ENCODE results near the gene EHBP1.
"Not testable (repeated sequence)": the region's sequence is repeated elsewhere in the genome, so short reads cannot be mapped to it uniquely, and the experiment has no call there.

Gene EHBP1

GRCh38 chr2:62736899-62737559 lies 31.5 kb downstream of the EHBP1 start:
- no peak for DNase-seq

- DNase-seq, result no peak
Observed at GRCh38 chr2:62738981-62739936, 33.7 kb downstream of the EHBP1 start.

GRCh38 chr2:62740221-62740620 lies 34.7 kb downstream of the EHBP1 start:
- DNase-seq, result no peak

GRCh38 chr2:62741127-62741526 lies 35.6 kb downstream of the EHBP1 start:
- DNase-seq, result no peak

- no peak for DNase-seq
Observed at GRCh38 chr2:62741954-62742722, 36.6 kb downstream of the EHBP1 start.

GRCh38 chr2:62743506-62743905 lies 38.0 kb downstream of the EHBP1 start:
- no peak for DNase-seq

- no peak for DNase-seq
Observed at GRCh38 chr2:62744603-62745002, 39.1 kb downstream of the EHBP1 start.

GRCh38 chr2:62745891-62746481 lies 40.5 kb downstream of the EHBP1 start:
- no peak for DNase-seq

- no peak for DNase-seq
Observed at GRCh38 chr2:62747169-62747568, 41.7 kb downstream of the EHBP1 start.

GRCh38 chr2:62747876-62748275 lies 42.4 kb downstream of the EHBP1 start:
- no peak for DNase-seq

GRCh38 chr2:62749111-62749510 lies 43.6 kb downstream of the EHBP1 start:
- not testable (repeated sequence) for DNase-seq

GRCh38 chr2:62757029-62757428 lies 51.5 kb downstream of the EHBP1 start:
- DNase-seq, result no peak

- no peak for DNase-seq
Observed at GRCh38 chr2:62760026-62760425, 54.5 kb downstream of the EHBP1 start.

GRCh38 chr2:62760555-62760954 lies 55.0 kb downstream of the EHBP1 start:
- peak; percentile 55 for DNase-seq

- no peak for DNase-seq
Observed at GRCh38 chr2:62765619-62766376, 60.3 kb downstream of the EHBP1 start.

GRCh38 chr2:62768615-62769014 lies 63.1 kb downstream of the EHBP1 start:
- DNase-seq, result no peak

GRCh38 chr2:62770629-62771028 lies 65.1 kb downstream of the EHBP1 start:
- DNase-seq, result no peak

GRCh38 chr2:62774555-62775366 lies 69.2 kb downstream of the EHBP1 start:
- DNase-seq, result peak; percentile 33

GRCh38 chr2:62775367-62775668 lies 69.8 kb downstream of the EHBP1 start:
- DNase-seq, result no peak

- no peak for DNase-seq
Observed at GRCh38 chr2:62783679-62784078, 78.2 kb downstream of the EHBP1 start.

GRCh38 chr2:62784341-62784740 lies 78.8 kb downstream of the EHBP1 start:
- DNase-seq, result no peak

Measured in NCI-H226 (cell line).